ENCODE results near the gene NRIP3. TPM values are rescaled to one million over a fixed set of nuclear protein-coding genes. Genes with fewer than 3 reads are reported as not detected.

Gene NRIP3
- polyA plus RNA-seq, 4 donors: 0.72 to 1.2 (median 1.1) TPM

- no peak for DNase-seq (ENCODE audit: low read depth in 4 of 4, low spot score in 3 of 4)
Measured at GRCh38 chr11:8933931-8934330, 69.9 kb downstream of the NRIP3 start.

DNA sequence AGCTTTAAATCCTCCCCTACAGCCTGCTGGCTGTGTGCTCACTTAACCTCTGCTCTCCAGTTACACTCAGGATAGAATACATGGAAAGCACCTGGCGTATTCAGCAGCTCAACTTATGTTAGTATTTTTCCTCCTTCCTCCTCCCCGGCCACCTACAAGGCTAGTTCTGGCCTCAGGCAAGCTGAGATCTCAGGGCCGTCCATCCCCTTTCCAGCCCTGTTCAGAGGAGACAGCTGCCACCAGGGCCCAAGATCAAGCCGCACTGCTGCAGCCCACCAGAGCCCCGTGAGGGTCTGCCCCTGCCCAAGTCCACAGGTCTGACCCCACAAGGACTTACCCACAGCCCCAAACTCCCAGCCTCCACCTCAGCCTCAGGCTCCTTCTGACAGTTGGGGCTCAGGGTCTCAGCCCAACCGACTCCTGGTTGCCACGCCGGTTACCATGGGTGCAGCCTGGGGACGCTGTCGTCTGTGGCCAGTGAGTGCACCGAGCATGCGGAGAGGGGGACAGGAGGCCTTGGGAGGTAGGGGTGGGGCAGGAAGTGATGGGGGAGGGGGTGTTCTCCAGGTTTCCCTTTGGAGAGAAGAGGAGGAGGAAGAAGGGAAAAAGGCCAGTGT lies 71.1 kb downstream of the NRIP3 start, which contains the start of gene C11orf16:
Gene C11orf16 (minus strand): TSS at position 384 of the 617 bp plus-strand sequence. CDS start 639 bp downstream, outside the sequence.
- DNase-seq (ENCODE audit: low read depth in 4 of 4, low spot score in 3 of 4): no peak

Other genes with a start within 250 kb of the NRIP3 start
- gene AKIP1, start 92.8 kb downstream of the NRIP3 start, polyA plus RNA-seq (ENCODE audit: insufficient read length in 4 of 4): 10 to 100 TPM; 18.0 to 22.0 (median 18.3) TPM
- 1 to 10 TPM in 1 of 4 donors, under 1 TPM in 3; 0.25 to 1.7 (median 0.85) TPM for gene C11orf16, start 71.1 kb downstream of the NRIP3 start, polyA plus RNA-seq (ENCODE audit: insufficient read length in 4 of 4)
- gene ASCL3, start 61.0 kb downstream of the NRIP3 start, polyA plus RNA-seq (ENCODE audit: insufficient read length in 4 of 4): under 1 TPM in 2 of 4 donors, not detected in 2; 0.24 to 0.29 TPM
- 10 to 100 TPM; 48.0 to 82.6 (median 62.2) TPM for gene TMEM9B, start 39.6 kb downstream of the NRIP3 start, polyA plus RNA-seq (ENCODE audit: insufficient read length in 4 of 4)
- 10 to 100 TPM in 1 of 4 donors, 1 to 10 TPM in 3; 6.6 to 12.5 (median 8.6) TPM for gene SCUBE2, start 87.6 kb upstream of the NRIP3 start, polyA plus RNA-seq (ENCODE audit: insufficient read length in 4 of 4)

Measured in left renal pelvis (tissue), 4 donors.